ENCODE results near the gene AHCYL1.
"Not testable (repeated sequence)": the region's sequence is repeated elsewhere in the genome, so short reads cannot be mapped to it uniquely, and the experiment has no call there.

AHCYL1 gene

DNA sequence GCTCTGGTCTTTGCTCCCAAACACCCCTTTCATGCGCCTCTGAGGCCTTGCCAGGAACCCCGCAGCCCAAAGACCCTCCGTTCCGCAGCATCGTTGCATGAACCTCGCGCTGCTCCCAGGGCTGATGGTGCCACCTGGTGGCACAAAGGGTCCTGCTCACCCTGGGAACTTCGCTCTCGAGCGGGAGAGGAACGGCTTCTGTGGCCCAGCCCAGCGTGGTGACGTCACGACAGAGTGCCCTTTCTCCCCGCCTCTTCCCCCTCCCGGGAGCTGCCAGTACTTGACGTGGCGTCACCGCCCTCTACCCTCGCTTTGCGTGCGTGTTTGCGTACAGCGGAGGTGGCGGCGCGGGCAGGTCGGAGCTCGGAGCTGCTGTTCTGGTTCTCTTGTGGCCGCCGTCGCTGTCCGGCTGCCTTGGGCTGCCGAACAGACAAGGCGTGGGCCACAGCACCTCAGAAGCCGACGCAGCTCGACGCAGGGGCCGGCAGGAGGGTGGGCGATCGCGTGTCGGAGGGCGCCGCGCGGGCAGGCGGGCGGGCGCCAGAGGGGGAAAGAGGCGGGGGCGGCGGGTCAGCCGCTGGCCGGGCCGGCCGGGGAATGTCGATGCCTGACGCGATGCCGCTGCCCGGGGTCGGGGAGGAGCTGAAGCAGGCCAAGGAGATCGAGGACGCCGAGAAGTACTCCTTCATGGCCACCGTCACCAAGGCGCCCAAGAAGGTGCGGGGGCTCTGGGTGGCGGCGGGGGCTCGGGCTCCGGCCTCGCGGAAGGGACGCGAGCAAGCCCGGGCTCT is at the start of gene AHCYL1:
AHCYL1 (plus strand) TSS at position 310 of the 791 bp plus-strand sequence; CDS start at position 598, 288 bp downstream.
- DNase-seq, result peak; percentile 100

DNA sequence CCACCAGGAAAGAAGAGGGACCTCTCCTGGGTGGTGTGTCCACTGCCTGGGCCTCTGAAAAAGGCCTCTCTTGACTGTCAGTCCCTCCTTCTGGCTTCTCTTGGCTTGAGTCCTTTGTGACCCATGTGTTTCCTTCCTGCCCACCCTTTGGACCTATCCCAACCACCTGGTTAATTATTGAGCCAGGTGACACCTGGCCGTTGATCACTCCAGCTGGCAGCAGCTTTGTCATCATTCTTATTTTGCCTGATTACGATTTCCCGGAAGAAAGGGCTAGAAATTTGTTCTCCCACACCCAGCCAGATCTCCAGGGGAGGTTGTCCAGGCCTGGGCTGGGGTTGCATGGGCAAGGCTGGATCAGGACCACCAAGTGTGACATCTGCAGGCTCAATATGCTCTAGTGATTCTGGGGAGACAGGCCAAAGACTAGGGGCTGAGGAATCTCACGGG is 49.1 kb upstream of the AHCYL1 start:
- no peak for DNase-seq

DNA sequence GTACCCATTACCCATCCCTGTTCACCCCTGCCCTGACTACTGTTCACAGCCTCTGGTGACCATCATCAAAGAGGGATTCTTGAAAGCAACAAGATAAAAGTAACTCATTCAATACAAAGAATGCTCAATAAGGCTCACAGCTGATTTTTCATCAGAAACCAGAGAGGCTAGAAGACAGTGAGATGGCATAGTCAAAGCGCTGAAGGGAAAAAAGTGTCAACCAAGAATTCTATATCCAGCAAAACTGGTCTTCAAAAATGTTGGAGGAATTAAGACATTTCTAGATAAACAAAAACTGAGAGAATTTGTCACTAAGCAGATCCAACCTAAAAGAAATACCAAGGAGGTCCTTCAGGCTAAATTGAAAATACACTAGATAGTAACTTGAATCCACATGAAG is 46.8 kb upstream of the AHCYL1 start:
- DNase-seq, result no peak

DNA sequence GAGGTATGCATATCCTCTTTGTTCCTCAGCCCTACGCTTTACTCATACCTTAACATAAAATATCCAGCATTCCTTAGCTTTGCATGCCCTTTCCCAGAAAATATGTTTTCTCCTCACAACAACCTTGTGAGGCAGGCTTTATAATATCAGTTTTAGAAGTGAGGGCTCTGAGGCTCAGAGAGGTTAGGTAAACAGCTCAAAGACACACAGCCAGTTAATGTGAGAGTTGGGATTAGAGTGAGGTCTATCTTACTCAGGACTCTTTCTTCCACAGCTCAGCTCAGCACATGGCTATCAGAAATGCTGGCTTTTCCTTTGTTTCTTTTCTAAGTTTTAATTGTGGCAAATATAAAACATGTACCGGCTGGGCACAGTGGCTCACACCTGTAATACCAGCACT is 46.0 kb upstream of the AHCYL1 start:
- no peak for DNase-seq

DNA sequence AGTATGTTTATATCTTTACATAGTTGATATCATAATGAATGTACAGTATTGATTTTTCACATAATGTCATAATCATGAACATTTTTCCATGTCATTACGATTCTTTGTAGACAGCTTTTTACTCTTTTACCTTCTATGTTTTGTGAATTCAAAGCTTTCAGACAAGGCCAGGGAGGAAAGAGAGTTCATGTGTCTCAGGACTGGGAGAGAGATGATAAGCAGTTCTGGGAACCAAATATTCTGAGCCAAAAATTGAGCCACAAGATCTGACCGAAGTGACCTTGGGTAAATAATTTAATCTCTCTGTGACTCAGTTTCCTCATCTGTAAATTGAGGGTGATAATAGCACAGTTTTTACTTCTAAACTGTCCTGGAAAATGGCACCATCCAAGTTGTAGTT is 42.1 kb upstream of the AHCYL1 start:
- no peak for DNase-seq

DNA sequence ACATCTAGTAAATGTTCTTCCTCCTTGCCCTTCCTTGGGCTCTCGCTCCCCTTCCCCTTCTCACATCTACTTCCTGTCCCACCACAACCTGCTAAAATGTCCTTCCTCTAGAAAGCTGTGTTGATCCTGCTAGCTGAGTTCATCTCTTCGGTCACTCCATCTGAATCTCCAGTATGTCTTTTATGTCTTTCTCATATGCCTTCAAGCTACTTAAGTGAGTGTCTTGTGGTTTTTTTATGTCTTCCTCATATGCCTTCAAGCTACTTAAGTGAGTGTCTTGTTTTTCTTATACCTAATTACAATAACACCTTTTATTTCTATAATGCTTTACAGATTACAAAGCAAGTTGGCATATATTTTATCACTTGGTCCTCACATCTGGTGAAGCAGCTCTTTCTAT is 40.0 kb upstream of the AHCYL1 start:
- DNase-seq, result no peak

DNA sequence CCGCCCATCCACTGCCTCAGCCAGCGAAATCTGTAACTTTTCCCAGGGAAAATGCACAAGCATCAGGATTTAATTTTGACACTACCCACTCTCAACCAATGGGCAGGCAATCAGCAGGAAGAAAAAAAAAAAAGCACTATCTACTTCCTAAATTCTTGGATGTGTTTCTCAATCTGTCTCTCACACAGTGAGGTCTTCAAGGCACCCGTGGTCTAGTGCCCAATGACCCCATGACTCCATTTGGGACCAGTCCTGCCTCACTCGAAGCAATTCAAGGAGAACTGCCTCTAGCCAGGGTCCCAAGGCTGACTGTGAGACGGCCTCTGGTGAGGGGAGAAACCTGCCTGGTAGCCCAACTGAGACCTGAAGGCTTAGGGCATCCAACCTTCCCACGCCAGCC is 38.1 kb upstream of the AHCYL1 start:
- no peak for DNase-seq

DNA sequence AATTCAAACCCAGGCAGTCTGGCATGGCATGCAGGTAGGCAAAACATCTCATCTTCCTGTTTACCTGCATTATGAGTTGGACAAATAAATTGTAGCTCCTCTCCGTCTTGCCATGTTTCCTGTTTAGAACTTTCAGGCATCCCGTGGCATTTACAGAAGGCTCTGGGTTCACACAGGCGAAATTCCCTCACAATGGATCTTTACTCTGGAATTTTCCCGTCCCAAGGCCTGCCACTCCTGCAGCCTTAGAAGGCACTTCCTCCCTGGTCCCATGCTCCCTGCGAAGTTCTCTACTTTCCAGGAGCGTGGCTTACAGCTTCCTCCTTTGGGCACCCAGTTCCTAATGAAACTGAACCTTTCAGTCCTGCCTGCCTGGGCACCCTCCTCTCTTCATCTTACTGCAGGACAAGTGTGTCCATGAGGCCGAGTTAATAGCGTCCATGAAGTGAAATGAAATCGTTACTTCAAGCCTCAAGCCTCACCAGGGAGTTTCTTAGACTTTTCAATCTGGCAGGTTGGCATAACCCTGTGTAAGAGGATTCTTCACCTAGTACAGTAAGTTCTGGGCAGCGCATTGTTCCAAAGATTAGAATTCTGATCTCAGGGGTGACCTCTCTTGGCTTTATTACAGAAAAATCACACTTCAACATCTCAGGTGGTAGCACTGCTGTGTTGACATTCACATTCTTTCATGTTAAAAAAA is 36.8 kb upstream of the AHCYL1 start:
- no peak for DNase-seq

DNA sequence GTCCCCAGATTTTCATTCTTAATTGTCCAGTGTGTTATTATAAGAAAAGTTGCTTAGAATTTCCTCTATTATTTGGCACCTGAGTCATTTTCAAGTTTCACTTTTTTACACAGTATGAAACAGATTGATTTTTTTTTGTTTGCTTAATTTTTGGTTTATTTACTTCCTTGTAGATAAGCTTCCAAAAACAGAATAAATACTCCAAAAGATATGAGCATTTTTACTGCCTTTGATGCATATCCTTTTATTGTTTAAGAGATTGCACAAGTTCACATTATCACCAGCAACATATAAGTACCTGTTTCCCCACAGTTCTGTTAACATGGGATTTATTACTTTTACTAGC is 36.3 kb upstream of the AHCYL1 start:
- DNase-seq, result no peak

DNA sequence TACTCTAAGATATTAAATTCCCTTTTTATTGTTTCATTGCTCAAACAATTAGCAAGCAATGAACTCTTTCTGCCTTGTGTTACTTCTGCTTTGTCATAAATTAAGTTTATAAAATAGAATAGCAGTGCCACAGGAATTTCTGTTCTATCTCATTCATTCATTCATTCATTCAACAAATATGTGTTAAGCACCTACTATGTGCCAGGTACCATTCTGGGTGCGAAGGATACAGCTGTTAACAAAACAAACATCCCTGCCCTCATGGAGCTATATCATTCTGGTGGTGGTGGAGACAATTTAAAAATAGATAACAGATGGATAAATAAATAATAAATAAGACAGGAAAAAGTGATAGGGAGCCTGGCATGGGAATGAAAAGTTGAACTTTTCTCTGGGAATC is 34.5 kb upstream of the AHCYL1 start:
- DNase-seq, result no peak

DNA sequence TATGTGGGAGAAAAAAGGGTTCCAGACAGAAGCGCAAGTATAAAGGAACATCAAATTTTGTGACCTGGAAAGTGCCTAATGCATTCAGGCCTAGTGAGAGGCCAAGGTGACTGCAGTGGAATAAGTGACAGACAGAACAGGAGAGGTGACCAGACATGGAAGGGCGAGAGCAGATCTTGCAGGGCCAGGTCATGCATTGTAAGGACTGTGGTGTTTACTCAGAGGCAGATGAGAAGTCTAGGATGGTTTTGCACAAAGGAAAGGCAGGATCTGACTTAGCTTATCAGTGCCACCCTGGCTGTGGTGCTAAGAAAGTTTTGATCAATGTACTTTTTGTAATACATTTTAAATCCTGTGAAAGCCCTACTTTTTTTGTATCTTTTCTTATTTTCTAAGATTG is 34.1 kb upstream of the AHCYL1 start:
- DNase-seq, result no peak

DNA sequence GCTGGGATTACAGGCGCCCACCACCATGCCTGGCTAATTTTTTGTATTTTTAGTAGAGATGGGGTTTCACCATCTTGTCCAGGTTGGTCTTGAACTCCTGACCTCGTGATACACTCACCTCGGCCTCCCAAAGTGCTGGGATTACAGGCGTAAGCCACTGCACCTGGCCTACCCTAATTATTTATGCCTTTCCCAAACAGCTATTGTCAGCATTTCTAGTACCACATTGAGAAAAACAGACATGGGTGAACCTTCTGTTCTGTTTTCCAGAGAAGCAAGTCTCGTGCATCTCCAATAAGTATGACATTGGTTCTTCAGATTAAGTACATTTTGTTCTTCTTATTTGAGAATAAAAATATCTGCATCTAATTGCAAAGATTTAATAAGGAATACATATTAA is 33.1 kb upstream of the AHCYL1 start:
- DNase-seq, result not testable (repeated sequence)

DNA sequence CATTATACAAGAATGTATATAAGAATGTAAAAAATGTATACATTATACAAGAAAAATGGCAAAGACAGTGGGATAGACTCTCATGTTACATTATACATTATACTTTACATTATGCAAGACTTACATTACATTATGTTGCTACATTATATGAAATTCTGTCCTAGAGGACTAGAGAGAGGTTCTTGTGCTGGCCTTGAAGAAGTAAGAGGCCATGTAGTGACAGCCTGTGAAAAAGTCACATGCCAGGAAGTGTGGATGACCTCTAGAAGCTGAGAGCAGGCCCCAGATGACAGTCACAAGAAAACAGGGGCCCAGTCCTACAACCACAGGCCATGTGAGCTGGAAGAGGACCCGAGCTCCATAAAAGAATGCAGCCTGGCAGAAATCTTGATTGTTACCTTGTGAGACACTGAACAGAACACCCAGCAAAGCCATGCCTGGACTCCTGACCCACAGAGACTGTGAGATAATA is 30.5 kb upstream of the AHCYL1 start:
- DNase-seq, result no peak

DNA sequence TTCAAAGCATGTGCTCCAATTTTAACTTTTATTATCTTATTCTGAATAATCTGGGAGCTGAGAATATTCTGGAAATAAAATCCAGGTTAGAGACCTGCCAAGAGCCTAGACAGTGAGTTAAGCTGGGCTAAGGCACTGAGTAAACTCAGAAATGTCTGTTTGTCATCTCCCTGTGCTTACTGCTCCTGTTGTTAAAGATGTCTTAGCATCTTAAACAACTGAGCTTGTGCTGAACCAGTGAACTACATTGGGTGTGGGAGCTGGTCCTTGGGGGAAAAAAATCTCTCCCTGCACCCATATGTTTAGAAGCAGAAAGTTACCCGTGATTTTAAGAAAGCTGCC is 25.0 kb upstream of the AHCYL1 start:
- DNase-seq, result no peak

DNA sequence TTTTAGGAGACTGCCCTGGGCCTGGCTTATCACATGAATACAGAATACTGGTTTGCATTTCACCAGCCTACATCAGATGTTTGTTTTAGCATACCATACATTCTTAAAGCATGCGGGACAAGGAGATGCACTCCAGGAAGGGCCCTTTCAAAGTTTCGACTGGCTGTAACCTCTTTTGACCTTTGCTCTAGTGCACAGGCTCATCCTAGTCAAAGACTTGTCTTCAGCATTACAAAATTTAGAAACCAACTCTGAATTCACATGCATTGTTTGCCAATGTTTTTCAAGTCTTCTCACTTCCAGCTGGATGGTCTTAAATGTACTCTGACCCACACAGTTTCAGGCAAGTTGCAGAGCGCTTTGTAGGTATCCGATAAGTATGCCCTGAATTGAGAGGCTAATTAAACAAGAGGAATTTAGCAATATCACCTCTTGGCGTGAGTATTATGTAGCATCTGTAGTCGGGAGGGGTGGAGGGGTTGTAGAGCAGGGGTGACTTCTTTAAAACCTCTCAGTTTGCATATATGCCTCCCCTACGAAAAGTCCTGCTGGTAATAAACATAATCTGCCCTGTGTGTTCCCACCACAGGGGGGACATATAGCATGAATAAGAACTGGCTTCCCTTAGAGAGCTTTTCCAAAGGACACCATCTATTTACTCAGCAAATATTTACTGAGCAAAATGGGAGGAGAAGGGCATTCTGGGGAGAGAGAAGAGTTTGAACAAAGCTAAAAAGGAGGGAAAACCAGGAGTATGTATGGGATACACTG is 24.4 kb upstream of the AHCYL1 start:
- no peak for DNase-seq

DNA sequence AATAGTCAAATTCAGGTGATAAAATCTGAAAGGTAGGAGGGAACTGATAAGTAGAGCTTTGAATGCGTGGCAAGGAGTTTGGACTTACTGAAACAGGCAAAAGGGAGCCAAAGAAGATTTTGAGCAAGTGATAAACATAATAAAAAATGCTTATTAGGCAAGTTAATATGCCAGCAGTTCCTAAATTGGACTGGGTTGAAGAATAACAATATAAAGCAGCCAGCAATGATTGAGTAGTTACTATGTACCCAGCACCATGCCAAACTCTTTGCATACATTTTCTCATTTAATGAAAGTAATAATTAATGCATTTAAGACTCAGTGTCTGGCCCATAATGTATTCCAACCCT is 23.8 kb upstream of the AHCYL1 start:
- DNase-seq, result no peak

DNA sequence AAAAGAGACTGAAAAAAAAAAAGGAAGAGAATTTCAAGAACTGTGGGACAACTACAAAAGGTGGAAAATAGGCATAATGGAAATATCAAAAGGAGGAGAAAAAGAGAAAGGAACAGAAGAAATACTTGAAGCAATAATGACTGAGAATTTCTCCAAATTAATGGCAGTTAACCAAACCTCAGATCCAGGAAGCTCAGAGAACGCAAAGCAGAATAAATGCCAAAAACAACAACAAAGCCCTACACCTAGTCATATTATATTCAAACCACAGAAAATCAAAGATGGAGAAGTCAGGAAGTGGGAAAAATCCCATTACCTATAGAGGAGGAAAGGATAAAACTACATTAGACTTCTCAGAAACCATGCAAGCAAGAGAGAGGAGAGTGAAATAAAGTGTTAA is 20.7 kb upstream of the AHCYL1 start:
- DNase-seq, result no peak

DNA sequence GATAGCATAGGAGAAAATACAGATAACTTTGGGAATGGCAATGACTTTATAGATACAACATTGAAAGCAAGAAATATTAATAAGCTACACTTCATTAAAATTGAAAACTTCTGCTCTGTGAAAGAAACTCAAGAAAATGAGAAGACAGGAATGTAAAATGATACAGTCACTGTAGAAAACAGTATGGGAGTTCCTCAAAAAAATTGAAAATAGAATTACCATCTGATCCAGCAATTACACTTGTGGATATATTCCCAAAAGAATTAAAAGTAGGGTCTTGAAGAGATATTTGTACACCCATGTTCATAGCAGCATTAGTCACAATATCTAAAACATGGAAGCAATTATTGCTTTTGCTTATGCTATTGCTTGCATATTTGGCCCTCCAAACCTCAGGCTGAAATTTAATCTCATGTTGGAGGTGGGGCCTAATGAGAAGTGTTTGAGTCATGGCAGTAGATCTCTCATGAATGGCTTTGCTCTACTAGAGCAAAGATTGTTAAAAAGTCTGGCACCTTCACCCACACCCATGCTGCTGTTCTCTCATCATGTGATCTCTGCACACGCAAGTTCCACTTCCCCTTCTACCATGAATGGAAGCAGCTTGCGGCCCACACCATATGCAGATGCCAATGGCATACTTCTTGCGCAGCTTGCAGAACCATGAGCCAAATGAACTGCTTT is 15.3 kb upstream of the AHCYL1 start:
- no peak for DNase-seq

DNA sequence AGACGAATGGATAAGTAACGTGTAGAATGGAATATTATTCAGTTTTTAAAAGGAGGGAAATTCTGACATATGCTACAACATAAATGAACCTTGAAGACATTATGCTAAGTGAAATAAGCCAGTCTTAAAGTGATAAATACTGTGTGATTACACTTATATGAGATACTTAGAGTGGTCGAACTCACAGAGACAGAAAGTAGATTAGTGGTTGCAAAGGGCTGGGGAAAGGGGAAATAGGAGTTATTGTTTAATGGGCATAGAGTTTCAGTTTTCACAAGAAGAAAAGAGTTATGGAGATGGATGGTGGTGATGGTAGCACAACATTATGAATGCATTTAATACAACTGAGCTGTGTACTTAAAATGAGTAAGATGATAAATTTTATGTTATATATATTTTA is 14.7 kb upstream of the AHCYL1 start:
- DNase-seq, result no peak

DNA sequence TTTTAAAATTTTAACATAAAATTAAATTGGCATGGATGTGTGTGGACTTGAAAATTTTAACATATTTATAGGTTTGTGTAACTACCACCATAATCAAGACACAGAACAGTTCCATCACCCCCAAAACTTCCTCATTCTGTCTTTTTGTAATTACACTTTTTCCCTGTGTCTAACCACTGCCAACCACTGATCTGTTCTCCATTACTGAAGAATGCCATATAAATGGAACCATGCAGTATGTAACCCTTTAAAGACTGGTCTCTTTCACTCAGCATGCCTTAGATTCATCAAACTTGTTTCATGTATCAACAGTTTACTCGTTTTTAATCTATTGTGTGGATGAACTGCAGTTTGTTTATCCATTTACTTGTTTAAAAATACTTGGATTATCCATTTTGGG is 13.0 kb upstream of the AHCYL1 start:
- DNase-seq, result no peak

DNA sequence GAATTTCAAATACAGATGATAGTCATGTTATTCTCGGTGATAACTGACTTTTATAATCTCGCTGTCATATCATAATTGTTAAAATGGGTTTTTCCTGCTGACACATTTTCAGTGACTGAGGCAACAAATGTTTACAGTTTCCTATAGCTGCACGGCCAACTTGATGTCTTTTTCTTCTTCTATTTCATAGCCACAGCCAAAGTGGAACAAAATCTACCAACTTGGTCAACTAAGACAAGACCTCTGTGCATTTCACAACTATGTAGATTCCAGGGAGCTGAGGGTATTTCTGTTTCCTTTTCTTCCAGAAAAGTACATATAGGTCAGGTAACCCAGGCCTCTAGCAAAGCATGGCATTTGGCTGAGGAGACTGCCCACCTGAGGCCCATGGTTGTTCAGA is 10.4 kb upstream of the AHCYL1 start:
- no peak for DNase-seq

DNA sequence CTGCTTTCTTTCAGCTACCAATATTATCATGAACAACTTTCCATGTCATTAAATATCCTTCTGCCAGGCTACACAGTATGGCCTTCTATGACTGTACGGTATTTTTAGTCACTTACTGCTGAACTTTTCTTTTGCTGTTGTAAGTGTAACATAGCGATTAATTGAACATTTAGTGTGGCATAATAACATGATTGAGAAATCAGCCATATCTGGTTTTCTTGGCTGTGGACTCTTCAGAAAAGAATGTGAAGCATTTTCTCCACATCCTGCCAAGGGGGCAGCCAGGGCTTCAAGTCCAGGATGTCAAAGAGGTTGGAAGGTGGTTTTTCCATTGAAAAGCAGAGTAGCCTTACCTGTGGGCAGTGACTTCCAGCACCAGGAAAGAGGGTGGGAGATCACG is 8.8 kb upstream of the AHCYL1 start:
- DNase-seq, result no peak

DNA sequence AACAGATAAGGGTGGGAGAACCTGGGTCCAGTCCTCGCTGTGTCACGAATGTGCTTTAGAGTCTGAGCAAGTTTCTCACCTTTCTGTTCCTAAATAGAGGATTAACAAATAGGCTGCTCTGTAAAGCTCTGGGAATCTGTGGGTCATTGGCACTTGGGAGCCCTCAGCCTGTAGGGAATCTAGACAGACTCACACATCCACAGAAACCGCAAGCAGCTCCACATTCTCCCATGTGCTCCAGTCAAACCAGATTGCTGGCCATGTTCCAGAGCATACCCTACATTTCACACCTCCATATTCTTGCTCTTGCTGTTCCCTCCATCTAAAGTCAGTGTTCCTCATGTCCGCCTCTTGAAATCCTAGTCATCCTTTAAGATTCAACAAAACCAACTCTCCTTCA is 7.8 kb upstream of the AHCYL1 start:
- no peak for DNase-seq
